HG03025 (cell line): Measurements from ENCODE around the gene ZFP57.

ENCODE experiments used
- ATAC-seq: cut with Tn5 transposase; IDR thresholded peaks from one replicate; pipeline ENCODE4 v1.9.1; 2021; ENCODE audit warnings: mild to moderate bottlenecking, moderate library complexity; ENCODE audit not compliant: unreplicated experiment, low FRiP score

ZFP57 gene

DNA sequence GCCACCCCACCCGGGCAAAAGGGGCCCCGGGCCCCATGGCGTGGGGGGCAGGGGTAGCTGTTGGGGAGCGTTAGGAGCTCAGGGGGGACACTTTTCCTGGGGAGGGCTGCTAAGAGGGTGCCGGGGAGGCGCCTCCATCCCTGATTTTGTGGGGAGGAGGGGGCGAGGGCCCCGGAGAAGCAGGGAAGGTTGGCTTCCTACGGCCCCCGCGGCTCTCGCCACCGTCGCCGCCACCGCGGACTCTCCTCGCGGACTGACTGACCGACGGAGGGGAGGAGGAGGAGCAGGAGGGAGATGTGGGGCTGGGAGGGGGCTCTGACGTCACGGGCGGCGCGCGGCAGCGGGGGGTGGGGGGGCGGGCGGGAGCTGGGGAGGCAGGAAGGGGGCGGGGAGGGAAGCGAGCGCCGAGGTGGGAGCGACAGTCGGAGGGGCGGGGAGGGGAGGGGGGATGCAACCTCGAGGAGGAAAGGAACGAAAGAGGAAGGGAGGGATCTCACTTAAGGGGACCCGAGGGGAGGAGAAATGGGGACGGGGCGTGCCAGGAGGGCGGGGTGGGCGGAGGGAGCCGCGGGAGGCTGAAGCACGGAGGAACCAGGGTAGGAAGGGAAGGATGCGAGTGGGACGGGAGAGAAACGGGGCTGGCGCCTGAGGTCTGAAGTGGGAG, 53.1 kb downstream of the ZFP57 start:
- ATAC-seq: no peak

DNA sequence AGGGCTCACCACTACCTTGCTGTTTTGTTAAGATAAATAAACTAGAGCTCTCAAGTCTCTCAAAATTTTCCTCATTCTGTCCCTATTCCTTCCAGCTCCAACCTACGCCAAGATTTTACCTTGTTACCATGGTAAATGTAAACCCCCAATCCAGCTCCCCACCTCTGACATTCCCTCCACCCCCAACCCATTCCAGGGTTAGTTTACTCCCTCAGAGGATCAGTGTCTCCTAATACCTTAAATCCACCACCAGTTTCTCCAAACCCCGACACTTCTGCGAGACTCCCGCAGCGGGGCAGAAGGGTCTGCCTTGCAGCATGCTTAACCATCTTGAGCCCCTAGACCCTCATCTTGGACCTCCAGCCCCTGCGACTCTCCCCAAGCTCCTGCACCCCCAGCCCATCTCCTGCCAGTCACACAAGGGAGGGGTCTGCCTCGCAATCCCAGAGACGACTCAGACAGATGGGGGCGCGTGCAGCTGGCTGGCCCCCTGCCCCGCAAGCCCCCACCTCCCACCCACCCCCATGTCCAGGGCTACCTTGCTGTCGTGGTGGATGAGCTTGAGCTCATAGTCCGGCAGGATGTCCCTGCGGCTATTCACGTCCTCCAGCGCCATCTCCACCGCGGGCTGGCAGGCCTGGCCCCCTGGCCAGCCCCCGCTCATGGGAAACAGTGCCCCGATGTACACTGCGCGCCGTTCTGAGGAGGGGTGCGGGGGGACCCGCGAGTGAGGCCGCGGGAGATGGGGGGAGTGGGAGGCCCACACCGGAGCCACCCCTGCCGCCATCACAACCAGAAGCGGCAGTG, 53.8 kb downstream of the ZFP57 start:
- no peak for ATAC-seq

DNA sequence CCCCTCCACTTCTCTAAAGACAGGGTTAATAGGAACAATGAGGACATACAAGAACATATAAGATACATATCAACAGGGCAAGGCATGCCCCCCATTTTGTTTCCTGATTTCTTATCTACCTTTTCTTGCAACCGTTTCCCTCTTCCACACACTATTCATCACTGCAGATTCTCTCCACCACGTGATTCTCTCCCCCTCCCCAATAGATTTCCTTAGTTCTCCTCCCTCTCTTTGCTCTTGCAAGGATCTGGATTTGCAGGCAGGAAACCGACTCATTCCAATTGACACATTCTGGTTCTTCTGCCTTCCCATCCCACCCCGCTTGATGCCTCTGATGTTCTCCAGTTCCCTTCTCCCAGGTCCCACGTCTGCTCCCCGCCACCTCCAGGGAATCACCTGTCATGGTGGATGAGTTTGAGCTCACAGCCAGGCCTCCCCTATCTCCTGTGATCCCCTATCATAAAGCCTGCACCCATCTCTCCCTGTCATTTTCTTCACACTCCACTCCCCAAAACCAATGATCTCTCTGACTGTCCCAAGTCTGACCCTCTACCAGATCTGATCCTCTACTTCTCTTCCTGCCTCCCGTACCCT, 55.5 kb downstream of the ZFP57 start:
- no peak for ATAC-seq

DNA sequence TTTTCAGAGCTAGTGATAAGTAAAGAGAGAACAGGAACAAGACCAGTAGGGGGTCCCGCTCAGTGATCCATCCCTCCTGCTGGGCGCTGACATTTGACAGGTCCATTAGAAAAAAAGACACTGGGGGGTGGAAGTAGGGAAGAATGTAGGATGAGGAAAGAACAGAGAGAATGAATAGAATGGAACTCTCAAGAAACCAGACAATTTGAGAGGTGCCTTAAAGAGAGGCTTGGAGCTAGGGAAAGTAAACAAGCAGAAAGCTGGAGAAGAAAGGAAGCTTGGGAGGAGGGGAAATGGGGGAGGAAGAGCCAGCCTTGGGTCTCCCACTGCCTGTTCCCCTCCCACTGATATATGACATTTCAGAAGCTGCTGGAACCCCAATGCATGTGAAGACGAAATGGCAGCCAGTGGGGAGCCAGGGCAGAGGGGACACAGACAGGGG, 56.4 kb downstream of the ZFP57 start:
- no peak for ATAC-seq
